ENCODE data around the gene WT1.

- TF ChIP-seq DPF2 (CRISPR knock-in tag; IDR thresholded peaks at IDR 0.05; ENCODE audit: borderline replicate concordance, low read depth) (no peak), ZBTB8A (CRISPR knock-in tag; IDR thresholded peaks at IDR 0.05; ENCODE audit: borderline replicate concordance, low read depth) (no peak), ZNF709 (CRISPR knock-in tag; IDR thresholded peaks at IDR 0.05) (no peak), JUND (CRISPR knock-in tag; IDR thresholded peaks at IDR 0.05) (no peak), MXI1 (IDR thresholded peaks at IDR 0.05; ENCODE audit: borderline replicate concordance, low read depth, low read length) (no peak)
Observed at GRCh38 chr11:32385998-32386397, 49.3 kb downstream of the WT1 start.

All from HepG2 (cell line).